ENCODE measurements around the gene GPR183.

- no peak for TF ChIP-seq POLR2A (IDR thresholded peaks at IDR 0.05; ENCODE audit: low read length)
- no peak for TF ChIP-seq GATA1 (IDR thresholded peaks at IDR 0.05; ENCODE audit: low read depth, low read length)
Measured at GRCh38 chr13:99356262-99357091, 49.3 kb upstream of the GPR183 start.
